Measurements from ENCODE around the gene DISC1.

DISC1 gene

DNA sequence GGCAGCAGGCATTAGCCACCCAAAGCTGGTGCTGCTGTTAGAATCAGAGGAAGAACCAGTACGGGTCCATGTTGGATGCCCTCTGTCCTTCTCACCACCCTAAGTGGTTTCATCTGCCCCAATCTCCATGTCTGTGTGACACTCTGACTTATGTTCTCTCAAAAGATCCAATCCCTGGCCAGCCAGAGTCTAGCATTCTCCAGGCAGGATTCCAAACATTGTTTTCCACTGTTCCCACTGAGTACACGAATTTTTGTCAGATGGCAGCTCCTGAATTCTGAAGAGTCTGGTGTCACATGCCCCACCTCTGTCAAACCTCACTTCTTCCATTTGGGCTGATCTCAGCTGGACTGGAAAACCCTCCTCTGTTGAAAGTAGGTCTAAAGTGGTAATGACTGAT is 166.0 kb downstream of the DISC1 start:
- DNase-seq (ENCODE audit: low read depth), result no peak
- no peak overlapping the region for H3K4me3 ChIP-seq (ENCODE audit: low read depth, low read length)
- TF ChIP-seq, protein P1, sequence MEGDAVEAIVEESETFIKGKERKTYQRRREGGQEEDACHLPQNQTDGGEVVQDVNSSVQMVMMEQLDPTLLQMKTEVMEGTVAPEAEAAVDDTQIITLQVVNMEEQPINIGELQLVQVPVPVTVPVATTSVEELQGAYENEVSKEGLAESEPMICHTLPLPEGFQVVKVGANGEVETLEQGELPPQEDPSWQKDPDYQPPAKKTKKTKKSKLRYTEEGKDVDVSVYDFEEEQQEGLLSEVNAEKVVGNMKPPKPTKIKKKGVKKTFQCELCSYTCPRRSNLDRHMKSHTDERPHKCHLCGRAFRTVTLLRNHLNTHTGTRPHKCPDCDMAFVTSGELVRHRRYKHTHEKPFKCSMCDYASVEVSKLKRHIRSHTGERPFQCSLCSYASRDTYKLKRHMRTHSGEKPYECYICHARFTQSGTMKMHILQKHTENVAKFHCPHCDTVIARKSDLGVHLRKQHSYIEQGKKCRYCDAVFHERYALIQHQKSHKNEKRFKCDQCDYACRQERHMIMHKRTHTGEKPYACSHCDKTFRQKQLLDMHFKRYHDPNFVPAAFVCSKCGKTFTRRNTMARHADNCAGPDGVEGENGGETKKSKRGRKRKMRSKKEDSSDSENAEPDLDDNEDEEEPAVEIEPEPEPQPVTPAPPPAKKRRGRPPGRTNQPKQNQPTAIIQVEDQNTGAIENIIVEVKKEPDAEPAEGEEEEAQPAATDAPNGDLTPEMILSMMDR (IDR thresholded peaks at IDR 0.05; ENCODE audit: control insufficient read depth, extremely low read depth, insufficient read depth), result no peak

DNA sequence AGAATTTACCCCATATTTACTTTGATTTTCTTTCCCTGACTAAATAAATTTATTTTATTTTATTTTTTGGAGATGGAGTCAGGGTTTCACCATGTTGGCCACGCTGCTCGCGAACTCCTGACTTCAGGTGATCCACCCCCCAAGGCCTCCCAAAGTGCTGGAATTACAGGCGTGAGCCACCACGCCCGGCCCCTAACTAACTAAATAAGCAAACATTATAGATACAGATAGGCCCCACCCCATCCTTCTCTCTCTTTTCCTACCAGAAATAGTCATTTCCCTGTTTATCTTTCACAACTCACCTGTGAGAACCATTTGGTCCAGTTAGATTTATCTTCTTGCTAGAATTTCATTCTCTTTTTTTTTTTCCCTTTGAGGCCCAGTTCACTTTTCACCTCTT is 167.3 kb downstream of the DISC1 start:
- no peak overlapping the region for H3K4me3 ChIP-seq (ENCODE audit: low read depth, low read length)
- no peak for DNase-seq (ENCODE audit: low read depth)
- TF ChIP-seq, protein P1 (IDR thresholded peaks at IDR 0.05; ENCODE audit: control insufficient read depth, extremely low read depth, insufficient read depth), result no peak

DNA sequence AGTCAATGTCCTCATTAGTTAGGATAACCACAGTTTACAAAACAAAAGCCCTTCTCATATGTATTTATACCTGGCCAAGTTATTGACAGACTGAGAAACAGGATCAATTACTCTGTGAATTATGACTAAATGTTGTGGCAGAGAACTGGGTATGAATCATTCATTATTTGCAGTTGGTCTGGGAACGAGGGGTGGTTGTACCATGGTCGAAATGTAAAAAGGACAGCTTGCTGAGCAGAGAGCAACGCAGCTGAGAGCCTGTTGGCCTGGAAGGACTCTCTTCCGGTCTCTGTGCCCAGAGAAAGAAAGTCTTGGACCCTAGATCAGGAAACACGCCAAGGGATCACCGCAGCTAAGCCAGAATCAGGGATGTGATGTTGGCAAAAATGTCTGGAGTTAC is 169.6 kb downstream of the DISC1 start:
- no peak overlapping the region for H3K4me3 ChIP-seq (ENCODE audit: low read depth, low read length)
- DNase-seq (ENCODE audit: low read depth), result no peak
- TF ChIP-seq, protein P1 (IDR thresholded peaks at IDR 0.05; ENCODE audit: control insufficient read depth, extremely low read depth, insufficient read depth), result no peak

DNA sequence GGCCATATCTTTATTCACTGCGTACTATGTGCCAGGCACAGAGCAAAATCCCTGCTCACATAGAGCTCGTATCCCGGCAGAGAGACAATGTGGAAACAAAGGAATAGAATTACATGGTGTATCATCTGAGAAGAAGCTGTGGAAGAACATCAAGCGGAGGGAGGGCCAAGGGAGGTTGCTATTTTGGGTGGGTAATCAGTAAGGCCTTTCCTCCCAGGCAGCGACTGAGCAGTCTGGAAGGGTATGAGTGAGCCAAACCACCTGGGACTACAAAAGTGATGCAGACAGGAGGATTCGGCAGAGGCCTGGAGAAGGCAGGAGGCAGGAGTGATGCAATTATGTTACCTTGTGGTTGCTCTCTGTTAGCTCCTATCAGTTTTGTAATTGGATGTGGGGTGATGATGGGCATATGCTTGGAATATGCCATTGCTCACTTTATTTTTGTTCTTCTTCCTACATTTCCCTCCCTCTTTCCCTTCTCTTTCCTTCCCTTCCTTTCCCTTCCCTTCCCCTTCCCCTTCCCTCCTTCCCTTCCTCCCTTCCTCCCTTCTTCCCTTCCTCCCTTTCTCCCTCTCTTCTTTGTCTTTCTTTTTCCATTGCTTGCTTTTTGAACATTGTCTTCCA is 172.9 kb downstream of the DISC1 start:
- H3K4me3 ChIP-seq (ENCODE audit: low read depth, low read length), result no peak overlapping the region
- TF ChIP-seq, protein P1 (IDR thresholded peaks at IDR 0.05; ENCODE audit: control insufficient read depth, extremely low read depth, insufficient read depth), result no peak
- no peak for DNase-seq (ENCODE audit: low read depth)

DNA sequence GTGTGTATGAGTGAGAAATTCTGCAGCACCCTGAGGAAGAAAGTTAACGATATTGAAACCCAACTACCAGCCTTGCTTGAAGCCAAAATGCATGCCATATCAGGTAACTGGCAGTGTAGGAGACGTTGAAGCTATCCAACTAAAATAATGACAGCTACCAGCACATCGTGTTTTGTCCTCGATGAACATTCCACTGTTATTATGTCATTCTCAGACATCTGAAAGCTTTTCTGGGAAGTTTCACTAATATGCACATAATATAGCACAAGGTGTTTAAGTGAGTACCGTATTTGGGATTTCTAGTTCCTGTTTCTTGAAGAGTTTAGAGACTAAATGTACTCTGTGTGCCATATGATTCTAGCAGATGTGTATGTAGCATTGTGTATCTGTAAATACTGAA is 173.5 kb downstream of the DISC1 start:
- no peak for DNase-seq (ENCODE audit: low read depth)
- no peak overlapping the region for H3K4me3 ChIP-seq (ENCODE audit: low read depth, low read length)
- TF ChIP-seq, protein P1 (IDR thresholded peaks at IDR 0.05; ENCODE audit: control insufficient read depth, extremely low read depth, insufficient read depth), result no peak

DNA sequence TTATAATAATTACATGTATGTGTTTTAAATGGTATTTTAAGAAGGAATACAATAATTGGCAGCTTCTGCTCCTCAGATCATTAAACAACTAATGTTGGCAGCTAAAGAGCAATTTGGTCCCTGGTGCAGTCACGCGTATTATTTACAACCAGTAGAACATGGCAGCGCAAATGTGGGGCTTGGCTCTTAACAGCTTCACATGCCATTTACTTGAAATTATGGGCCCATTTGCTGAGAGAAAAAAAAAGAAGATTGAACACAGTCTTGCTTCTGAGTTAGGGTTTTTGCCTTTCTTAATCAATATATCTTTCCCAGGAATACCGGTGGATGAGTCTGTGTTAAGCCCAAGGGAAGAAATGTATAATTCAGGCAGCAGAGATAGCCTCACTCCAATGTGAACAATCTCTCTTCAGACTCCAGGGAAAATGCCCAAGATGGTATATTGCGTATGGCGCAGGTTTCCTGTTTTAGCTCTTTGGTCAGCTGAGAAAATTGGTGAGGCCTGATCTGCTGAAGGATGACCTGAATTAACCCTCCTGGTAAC is 174.5 kb downstream of the DISC1 start:
- TF ChIP-seq, protein P1 (IDR thresholded peaks at IDR 0.05; ENCODE audit: control insufficient read depth, extremely low read depth, insufficient read depth), result no peak
- no peak overlapping the region for H3K4me3 ChIP-seq (ENCODE audit: low read depth, low read length)
- DNase-seq (ENCODE audit: low read depth), result no peak

DNA sequence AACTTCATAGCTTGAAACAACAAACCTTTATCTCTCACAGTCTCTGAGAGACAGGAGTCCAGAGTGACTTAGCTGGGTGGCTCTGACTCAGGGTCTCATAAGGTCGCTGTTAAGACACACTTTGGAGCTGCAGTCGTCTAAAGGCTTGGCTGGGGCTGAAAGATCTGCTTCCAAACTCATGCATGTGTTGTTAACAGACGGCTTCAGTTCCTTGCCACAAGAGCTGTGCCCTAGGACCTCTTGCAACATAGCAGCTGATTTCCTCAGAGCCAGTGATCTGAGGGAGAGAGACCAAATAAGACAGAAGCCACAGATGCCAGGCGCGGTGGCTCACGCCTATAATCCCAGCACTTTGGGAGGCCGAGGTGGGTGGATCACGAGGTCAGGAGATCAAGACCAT is 176.8 kb downstream of the DISC1 start:
- TF ChIP-seq, protein P1 (IDR thresholded peaks at IDR 0.05; ENCODE audit: control insufficient read depth, extremely low read depth, insufficient read depth), result no peak
- DNase-seq (ENCODE audit: low read depth), result no peak
- H3K4me3 ChIP-seq (ENCODE audit: low read depth, low read length), result no peak overlapping the region
